Measurements from ENCODE around the gene RNF123. TPM values are rescaled to one million over a fixed set of nuclear protein-coding genes. Genes with fewer than 3 reads are reported as not detected.
"Not testable (repeated sequence)": the region's sequence is repeated elsewhere in the genome, so short reads cannot be mapped to it uniquely, and the experiment has no call there.

The RNF123 gene
- polyA plus RNA-seq, 1 donor = 35.0 TPM

- DNase-seq = no peak
Observed at GRCh38 chr3:49680493-49681231, 8.7 kb upstream of the RNF123 start.

DNA sequence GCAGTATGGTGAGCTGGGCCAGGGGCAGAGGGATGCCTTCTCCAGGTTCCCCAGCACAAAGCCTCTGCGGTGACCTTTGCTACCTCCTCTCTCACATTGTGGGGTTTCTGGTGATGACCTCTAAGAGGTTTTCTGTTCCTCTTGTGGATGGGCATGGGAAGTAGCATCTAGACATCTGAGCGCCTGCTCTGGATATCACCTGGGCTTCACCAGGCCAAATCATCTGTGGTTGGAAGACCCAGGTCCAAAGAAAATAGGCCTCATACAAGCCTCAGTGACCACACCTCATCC lies 8.2 kb upstream of the RNF123 start:
- DNase-seq = no peak

DNA sequence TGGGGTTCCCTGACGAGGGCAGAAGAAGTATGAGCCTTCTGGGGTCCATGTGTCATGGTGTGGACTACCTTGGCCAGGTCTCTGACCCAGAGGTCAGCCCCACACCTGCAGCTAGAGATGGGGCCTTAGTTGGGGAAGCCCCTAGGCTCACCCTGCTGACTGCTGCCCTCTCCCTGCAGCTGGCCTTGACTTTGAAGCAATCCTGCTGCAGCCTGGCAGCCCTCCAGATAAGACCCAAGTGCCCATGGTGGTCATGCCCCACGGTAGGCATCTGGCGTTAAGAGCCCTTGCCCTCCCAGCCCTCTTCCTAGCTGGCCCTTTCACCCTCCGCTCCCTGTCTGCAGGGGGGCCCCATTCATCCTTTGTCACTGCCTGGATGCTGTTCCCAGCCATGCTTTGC lies 7.8 kb upstream of the RNF123 start:
- no peak for DNase-seq

- no peak for DNase-seq
Observed at GRCh38 chr3:49683162-49683561, 6.2 kb upstream of the RNF123 start.

- not testable (repeated sequence) for DNase-seq
Observed at GRCh38 chr3:49684453-49684852, 4.9 kb upstream of the RNF123 start.

GRCh38 chr3:49685103-49685502 lies 4.3 kb upstream of the RNF123 start:
- not testable (repeated sequence) for DNase-seq

GRCh38 chr3:49685846-49686245 lies 3.5 kb upstream of the RNF123 start:
- DNase-seq = not testable (repeated sequence)

DNA sequence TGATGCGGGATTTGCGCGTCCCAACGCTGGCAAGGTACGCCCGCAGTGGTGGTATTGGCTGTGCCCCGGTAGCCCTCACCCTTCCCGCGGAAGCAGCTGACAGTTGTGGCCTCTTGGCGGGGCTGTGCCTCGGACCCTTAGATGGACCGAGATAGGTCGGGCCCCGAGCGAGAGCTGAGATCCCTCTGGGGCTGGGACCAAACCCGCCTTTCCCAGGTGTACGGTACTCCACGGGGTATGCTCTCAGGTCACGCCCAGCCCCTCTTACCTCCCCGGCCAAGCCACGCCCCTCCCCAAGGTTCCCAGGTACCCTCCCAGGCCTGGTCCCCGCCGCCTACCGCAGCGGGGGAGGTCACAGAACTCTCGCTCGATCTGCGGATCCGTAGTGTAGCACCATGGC lies 3.0 kb upstream of the RNF123 start:
- DNase-seq = peak; percentile 38

DNA sequence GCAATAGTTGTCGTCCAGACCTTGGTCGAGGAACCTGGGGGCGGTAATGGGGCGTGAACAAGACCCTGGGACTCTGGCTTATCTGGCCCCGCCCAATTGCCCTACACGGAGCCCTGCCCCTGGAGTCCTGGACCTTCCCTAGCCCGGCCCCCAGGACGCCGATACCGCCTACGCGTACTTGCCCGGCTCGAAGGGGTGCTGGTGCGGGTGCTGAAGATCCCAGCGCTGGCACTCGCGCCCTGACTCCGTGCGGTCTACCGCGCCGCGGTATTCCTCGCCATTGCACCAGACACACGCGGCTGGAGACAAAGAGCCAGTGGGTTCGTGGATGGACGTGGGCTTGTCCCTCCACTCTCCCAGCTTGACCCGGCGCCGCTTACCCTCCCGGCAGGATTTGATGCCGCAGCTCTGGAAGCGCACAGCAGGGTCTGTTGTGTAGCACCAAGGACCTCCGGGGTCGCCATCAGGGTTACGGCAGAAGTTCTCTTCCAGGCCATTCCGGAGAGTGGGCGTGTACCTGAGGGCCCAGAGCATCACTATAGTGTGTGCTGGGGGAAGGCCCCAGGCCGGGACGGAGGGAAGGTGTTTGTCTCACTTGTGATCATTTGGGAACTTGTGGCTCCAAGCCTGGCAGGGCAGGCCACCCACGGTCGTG lies 2.5 kb upstream of the RNF123 start:
- peak; percentile 74 for DNase-seq

DNA sequence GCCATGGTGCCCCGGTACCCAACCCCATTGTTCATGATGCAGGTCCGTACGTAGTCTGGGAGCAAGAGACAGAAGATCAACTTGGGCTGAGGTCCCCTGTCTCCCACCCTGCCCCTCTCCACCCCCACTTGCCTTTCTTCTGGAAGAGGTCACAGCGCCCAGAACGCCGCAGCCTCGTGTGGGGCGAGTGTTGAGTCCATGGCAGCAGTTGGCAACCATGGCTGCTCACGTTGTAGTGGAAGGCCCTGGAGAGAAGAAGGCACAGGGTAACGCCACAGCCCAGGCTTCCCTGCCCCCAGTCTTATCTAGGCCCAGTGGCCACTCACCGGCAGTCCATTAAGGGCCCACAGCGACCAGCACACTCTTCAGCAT lies 1.9 kb upstream of the RNF123 start:
- DNase-seq = not testable (repeated sequence)

GRCh38 chr3:49688338-49689045 lies 865 bp upstream of the RNF123 start:
- DNase-seq = not testable (repeated sequence)

DNA sequence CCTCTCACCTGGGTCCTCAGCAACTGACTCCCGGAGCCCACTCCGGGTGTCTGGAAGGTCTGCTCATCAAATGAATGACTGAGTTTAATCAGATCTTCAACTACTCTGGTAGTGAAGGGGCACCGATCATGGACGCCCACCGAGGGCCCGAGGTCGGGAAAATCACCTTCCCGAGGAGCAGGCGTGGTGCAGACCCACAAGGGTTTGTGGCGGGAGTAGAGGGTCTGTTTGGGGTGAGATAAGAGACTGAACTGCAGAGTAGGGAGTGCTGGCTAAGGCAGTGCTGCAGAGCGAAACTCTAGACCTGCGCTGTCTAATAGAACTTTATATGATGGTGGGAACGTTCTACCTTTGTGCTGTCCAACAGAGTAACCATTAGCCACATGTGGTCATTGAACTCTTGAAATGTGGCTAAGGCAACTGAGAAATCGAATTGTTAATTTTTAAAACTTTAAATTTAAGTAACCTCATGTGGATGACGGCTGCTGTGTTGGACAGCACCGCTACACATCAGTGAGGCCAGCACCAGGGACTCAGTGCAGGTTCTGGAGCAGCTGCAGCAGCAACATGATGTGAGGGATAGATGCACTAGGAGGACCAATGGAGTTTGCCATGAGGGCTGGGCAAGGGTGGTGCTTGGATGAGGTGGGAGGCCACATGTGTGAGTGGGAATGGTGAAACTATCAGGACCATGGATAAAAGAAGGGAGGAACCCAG lies 709 bp downstream of the RNF123 start:
- DNase-seq = not testable (repeated sequence)

DNA sequence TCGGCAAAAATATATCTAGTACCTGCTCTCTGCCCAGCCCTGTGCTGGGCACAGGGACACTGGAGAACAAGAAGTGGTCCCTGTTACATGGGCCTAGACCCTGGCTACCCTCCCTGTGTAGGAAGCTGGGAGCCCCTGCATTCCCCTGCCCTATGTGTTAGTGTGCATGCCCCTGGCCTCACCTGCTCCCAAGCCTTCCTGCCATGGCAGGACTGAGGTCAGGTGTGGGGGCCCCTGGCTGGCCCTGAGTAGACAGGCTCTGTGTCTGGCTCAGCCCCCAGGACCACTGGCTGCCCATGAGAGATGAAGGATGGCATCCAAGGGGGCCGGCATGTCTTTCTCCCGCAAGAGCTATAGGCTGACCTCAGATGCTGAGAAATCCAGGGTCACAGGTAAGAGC lies 1.5 kb downstream of the RNF123 start:
- not testable (repeated sequence) for DNase-seq

- DNase-seq = not testable (repeated sequence)
Observed at GRCh38 chr3:49691481-49691880, 2.1 kb downstream of the RNF123 start.

GRCh38 chr3:49694409-49695070 lies 5.2 kb downstream of the RNF123 start:
- not testable (repeated sequence) for DNase-seq

GRCh38 chr3:49695350-49696015 lies 6.1 kb downstream of the RNF123 start:
- DNase-seq = not testable (repeated sequence)

DNA sequence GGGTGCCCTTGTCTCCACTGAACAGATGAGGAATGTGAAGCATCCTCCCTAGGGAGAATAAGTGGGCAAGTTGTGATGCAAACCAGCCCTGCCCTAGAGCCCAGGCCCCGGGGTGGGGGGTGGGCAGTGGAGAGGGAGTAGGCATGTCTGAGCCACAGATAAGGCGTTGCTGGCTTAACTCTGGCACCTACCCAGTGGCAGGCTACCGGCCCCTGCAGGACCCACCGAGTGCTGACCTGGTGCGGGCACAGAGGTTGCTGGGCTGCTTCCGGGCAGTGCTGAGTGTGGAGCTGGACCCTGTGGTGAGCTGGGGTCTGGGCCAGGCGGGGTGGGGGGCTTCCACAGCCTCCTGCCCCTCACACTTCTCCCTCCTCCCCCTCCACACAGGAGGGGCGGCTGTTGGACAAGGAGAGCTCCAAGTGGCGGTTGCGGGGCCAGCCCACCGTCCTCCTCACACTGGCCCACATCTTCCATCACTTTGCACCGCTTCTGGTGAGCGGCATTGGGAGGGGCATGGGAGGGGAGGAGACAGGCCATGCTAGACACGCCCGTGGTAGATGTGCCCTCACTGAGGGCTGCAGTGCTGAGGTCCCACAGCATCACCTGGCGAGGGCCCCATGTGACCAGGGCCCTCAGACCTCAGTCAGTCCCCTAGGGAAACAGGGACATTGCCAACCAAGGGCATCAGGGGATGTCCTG lies 10.1 kb downstream of the RNF123 start:
- no peak for DNase-seq

DNA sequence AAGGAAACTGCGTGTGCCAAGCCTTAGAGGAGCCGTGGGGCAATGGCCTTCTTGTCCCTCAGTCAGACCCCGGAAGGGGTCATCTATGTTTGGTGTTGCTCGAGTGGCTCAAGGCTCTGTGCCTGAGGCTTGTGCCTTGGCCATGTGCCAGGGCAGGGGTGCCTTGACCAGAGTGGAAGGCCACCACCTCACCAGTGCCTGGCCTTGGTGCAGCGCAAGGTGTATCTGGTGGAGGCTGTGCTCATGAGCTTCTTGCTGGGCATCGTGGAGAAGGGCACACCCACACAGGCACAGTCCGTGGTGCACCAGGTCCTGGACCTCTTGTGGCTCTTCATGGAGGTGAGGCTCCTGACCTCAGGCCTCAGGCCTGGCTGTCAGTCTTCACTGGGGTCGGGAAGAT lies 10.7 kb downstream of the RNF123 start:
- DNase-seq = no peak

- DNase-seq = no peak
Observed at GRCh38 chr3:49700453-49701128, 11.2 kb downstream of the RNF123 start.

DNA sequence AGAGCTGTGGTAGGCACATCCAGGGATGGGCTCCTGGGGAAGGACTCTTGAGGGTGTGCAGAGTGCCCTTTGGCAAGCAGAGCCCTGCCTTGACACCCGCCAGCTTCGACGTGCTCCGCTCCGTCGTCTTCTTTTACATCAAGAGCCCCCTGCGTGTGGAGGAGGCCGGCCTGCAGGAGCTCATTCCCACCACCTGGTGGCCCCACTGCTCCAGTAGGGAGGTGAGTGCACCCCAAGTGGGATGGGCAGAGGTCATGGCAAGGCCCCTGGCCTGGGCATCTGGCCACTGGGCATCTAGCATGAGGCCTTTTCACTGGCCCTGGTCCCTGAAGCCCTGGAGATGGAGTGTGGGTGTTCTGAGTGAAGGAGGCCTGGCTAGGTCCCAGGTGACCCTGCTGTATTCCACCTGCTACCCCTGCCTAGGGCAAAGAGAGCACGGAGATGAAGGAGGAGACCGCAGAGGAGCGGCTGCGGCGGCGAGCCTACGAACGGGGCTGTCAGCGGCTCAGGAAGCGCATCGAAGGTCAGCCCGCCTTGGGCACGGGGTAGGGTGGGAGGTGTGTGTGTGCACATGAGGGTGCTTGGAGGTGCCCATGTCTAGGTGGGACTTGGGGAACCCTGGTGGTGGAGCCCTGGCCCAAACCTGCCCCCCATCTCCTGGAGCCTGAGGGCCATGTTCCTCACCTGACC lies 12.2 kb downstream of the RNF123 start:
- DNase-seq = no peak
